Measurements from ENCODE around the gene PCDHGC4. TPM values are rescaled to one million over a fixed set of nuclear protein-coding genes. Genes with fewer than 3 reads are reported as not detected.

PCDHGC4 gene
- total RNA-seq, 1 experiment from 2014 or later = 0.57 TPM

GRCh38 chr5:141496038-141496437, 11.2 kb downstream of the PCDHGC4 start:
- POLR2A ChIA-PET = no interaction called here
- no TSS peak for BruUV-seq (replicated peaks)
- CTCF ChIA-PET = no interaction called here
- Histone ChIP-seq H3K4me1 (ENCODE audit: control insufficient read depth, insufficient read depth, low read length) (no peaks in the 10 kb centered on the region), H3K27me3 (ENCODE audit: control insufficient read depth, insufficient read depth, low read length) (no peaks in the 10 kb centered on the region), H3K9me3 (ENCODE audit: control insufficient read depth, insufficient read depth, low read depth, low read length) (no peaks in the 10 kb centered on the region), H3K27ac (ENCODE audit: low read length) (no peak overlapping the region), H3K4me3 (ENCODE audit: low read depth in 2 of 2, low read length in 2 of 2) (no peak overlapping the region), H3K36me3 (ENCODE audit: control insufficient read depth, insufficient read depth, low read length) (no peaks in the 10 kb centered on the region)
- TF ChIP-seq POLR2AphosphoS5 (IDR thresholded peaks at IDR 0.05; ENCODE audit: low read depth, low read length) (no peak), SIN3A (IDR thresholded peaks at IDR 0.05; ENCODE audit: borderline replicate concordance, insufficient read depth, low read depth, low read length) (no peak), REST (IDR thresholded peaks at IDR 0.05; ENCODE audit: insufficient read depth in 1 of 2, low read depth in 2 of 2, low read length in 1 of 2) (no peak), TCF7L2 (IDR thresholded peaks at IDR 0.05; ENCODE audit: low read depth, low read length) (no peak), CTCF (IDR thresholded peaks at IDR 0.05) (no peak)
- in situ Hi-C loops (cut with HindIII; ENCODE audit: low pct_unique_long_range_greater_than_20kb, low sequenced_read_pairs) = no loop called here
- intact Hi-C loops (cut with micrococcal nuclease; ENCODE audit: unreplicated experiment) = no loop called here
- ATAC-seq (no peak), DNase-seq (ENCODE audit: low read depth, low spot score) (no peak)

GRCh38 chr5:141501761-141502160, 16.9 kb downstream of the PCDHGC4 start:
- Histone ChIP-seq H3K9me3 (ENCODE audit: control insufficient read depth, insufficient read depth, low read depth, low read length) (no peaks in the 10 kb centered on the region), H3K27ac (ENCODE audit: low read length) (no peak overlapping the region), H3K4me1 (ENCODE audit: control insufficient read depth, insufficient read depth, low read length) (no peaks in the 10 kb centered on the region), H3K27me3 (ENCODE audit: control insufficient read depth, insufficient read depth, low read length) (no peaks in the 10 kb centered on the region), H3K36me3 (ENCODE audit: control insufficient read depth, insufficient read depth, low read length) (no peaks in the 10 kb centered on the region), H3K4me3 (ENCODE audit: low read depth in 2 of 2, low read length in 2 of 2) (no peak overlapping the region)
- in situ Hi-C loops (cut with HindIII; ENCODE audit: low pct_unique_long_range_greater_than_20kb, low sequenced_read_pairs) = no loop called here
- CTCF ChIA-PET = interaction anchor here (0.6 kb wide), 1 partner anchor 680 kb away, joined by 3 read pairs; the partner anchor contains the start of gene PCDHA5
- ATAC-seq (no peak), DNase-seq (ENCODE audit: low read depth, low spot score) (no peak)
- no TSS peak for BruUV-seq (replicated peaks)
- TF ChIP-seq POLR2AphosphoS5 (IDR thresholded peaks at IDR 0.05; ENCODE audit: low read depth, low read length) (no peak), SIN3A (IDR thresholded peaks at IDR 0.05; ENCODE audit: borderline replicate concordance, insufficient read depth, low read depth, low read length) (no peak), REST (IDR thresholded peaks at IDR 0.05; ENCODE audit: insufficient read depth in 1 of 2, low read depth in 2 of 2, low read length in 1 of 2) (no peak), CTCF (IDR thresholded peaks at IDR 0.05) (no peak), TCF7L2 (IDR thresholded peaks at IDR 0.05; ENCODE audit: low read depth, low read length) (no peak)
- POLR2A ChIA-PET = no interaction called here
- intact Hi-C loops (cut with micrococcal nuclease; ENCODE audit: unreplicated experiment) = no loop called here
